GM19240 (cell line): ENCODE data around the gene COPS8.

Experiments used
- DNase-seq: peaks from one replicate; pipeline ENCODE4 v3.0.0; 2011; ENCODE audit warnings: low spot score; ENCODE audit not compliant: insufficient read length

COPS8 gene

DNA sequence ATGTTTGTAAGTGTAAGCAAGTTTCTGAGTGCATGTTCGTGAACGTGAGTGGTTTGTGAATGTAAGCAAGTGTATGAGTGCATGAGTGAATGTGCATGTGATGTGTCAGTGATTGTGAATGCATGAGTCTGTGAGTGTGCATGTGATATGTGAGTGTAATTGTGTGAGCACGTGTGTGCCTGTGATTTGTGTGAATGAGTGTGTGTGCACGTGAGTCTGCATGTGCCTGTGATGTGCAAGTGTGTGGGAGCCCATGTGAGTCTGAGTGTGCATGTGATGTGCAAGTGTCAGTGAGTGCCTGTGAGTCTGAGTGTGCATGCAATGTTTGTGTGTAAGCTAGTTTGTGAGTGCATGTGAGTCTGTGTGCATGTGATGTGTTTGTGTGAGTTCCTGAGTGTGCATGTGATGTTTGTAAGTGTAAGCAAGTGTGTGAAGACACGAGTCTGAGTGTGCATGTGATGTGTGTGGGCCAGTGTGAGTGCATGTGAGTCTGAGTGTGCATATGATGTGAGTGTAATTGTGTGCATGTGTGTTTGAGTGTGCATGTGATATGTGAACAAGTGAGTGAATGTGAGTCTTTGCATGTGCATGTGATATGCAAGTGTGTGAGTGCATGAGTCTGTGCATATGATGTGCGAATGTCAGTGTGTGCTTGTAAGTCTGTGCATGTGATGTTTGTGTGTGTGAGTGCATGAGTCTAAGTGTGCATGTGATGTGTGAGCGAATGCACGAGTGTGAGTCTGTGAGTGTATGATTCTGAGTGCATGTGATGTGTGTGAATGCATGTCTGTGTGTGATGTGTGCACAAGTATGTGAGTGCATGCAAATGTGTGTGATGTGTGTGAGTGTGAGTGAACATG, 45.1 kb downstream of the COPS8 start:
- no peak for DNase-seq

DNA sequence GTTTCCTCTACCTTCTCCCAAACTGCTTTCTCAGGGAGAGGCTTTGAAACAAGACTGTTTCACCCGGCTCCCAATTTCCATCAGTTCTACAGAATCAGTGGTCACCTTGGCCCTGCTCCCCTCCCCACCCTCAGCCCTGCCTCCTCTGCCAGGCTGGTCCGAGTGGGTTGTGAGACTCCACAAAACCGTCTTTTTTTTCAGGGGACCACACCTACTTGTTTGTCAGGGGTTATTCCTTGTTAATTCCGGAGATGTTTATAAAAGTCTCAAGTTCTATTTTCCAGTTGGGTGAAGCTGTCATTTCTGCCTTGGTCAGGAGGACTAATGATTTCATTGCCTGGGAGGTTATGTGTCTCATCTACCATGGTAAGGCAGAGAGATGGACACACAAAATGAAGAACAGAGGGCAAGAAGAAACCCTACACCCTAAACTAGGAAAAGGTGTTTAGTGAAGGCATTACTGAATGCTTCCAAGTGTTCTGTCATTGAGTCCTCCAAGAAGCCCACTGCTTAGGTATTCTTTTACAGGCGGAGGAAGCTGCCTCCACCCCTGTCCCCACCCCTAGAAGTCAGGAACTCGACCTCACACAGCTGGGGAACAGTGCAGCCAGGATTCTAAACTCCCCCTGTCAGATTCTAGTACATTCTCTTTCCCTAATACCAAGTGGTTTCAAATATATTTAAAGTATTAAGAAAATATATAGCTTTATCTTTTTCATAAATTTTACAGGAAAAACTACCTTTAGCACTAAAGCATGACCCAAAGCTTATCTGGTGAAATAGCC, 46.3 kb downstream of the COPS8 start:
- DNase-seq = no peak

DNA sequence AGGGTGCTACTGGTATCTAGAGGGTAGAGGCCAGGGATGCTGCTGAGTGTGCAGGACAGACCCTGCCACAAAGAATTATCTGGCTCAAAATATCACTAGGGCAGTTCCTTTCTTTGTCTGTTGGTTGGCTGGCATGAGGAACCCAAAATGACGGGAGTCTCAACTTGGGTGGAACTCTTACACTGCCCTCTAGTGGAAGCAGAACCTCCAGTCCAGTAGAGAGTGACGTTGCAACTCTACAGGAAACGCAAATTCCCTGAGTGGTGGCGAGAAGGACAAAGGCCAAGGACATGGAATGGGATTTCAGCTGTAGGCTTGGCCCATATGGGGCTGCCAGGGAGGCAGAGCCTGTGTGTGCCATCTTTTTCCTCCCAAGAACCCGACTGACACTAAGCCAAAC, 47.1 kb downstream of the COPS8 start:
- DNase-seq = no peak

DNA sequence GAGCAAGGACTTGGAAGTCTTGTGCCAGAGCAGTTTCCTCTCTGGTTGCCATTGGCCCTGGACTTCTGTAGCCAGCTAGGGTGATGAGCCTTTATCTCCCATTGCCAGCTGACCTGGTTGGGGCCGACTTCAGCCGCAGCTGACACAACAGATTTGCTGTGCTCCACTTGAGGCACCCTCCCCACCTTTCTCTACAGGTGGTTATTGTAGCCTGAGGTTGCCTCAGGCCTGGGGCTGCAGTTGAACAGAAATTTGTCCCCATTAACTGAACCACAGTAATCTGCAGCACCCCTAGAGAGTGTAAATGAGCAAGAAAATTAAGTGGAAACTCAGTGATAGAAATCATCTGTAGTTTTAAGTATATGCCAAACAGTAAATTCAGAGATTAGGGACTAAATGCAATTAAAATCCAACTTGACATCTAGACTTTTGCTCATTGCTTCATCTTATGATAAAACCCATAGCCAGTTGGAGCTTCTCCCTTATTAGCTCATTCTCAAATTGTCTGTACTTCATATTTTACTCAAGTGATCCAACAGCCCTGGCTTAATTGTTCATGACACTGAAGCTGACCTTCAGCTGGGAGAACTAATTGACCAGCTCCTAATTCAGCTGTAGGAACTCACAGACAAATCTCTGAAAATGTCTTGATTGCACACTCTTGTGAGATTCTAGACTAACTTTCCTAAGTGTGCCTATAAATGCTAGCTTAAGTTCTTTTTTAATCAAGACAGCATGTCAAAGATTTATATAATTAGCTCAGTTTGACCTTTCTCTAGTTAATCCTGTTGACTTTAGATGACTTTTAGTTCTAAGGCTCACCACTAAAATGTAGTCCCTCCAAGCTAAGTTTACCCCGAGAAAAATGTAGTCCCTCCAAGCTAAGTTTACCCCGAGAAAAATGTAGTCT, 48.9 kb downstream of the COPS8 start:
- no peak for DNase-seq

DNA sequence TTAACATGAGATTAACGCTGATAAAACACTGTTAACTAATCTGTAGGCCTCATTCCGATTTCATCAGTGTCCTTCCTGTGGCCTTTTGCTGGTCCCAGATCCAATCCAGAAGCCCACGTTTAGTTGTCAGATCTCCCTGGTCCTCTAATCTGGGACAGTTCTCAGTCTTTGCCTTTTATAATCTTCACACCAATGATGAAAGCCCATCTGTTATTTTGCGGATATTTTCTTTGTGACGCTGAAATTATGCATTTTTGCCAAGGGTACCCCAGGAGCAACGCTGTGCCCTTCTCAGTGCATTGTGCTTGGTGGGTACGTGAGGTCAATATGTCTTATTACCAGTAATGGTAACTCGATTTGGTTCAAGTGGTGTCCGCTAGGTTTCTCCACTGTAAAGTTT, 51.1 kb downstream of the COPS8 start:
- DNase-seq = no peak

DNA sequence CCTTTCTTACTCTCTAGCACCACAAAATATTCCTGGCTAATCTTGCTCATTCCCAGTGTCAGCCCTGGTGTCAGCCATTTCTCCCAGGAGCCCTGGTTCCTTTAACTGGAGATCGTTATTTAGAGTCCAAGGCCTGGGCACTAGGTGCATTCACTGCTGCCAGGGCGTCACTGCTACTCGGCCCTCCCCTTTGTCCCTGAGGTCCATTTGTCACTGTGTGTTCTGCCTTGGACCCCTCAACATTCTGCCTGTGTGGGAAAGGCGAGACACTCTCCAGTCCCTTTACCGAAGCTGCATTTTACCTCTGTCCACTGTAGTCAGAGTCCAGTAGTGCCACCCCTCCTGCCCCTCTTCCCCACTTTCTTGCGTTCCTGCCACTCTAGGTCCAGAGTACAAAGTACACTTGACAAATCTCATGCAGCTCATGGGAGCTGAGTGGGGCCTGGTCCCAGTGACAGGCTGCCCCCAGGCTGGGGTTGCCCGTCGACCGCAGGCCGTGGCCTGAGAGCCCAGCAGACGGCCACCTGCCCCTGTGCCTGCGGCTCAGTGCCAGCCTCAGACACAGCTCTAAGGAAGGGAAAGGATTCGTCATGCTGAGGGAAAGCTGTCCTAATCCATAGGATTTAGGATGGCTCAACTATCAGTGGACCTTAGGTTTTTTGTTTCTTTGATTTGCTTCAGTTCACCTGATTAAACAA, 52.1 kb downstream of the COPS8 start:
- no peak for DNase-seq

DNA sequence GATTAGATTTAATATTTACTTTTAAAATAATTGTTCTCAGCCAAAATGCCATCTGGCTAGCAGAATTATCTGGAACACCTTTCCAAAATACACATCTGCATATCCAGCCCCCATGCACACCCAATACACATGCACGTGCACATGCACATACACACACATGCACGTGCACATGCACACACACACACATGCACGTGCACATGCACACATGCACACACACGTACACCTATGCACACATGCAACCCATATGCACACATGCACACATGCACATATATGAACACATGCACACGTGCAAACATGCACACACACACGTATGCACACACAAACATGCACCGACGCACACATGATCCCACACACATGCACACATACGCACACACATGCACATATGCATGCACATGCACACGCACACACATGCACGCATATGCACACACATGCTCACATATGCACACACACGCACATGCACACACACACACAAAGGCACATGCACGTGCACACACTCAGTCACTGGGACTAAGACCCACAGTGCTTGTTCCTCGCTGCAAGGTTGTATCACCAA, 53.5 kb downstream of the COPS8 start:
- no peak for DNase-seq

DNA sequence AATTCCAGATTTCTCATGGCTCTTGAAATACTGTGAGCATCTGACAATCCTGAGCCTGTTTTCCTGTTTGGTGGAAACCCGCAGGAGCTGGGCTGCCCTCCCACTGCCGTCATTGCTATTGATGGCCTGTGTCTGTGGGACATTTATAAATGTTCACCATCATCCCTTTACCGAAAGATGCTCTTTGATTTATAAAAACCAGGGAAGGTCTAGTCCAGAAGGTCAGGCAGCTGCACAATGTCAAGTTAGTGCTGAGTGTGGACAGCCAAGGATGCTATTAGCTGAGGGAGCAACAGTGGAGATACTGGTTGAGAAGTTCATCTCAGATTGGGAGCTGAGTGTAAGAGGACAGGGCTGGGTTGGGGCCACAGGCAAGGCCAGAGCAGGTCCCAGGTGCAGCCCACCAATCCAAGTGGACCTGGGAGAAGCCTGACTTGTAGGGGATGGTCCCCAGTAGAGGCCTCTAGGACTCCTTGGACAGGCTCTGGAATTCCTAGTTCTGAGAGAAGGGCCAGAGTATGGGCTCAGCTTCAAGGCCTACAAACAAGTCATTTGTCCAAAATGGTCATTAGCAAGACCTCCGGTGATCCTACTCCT, 55.1 kb downstream of the COPS8 start:
- no peak for DNase-seq

DNA sequence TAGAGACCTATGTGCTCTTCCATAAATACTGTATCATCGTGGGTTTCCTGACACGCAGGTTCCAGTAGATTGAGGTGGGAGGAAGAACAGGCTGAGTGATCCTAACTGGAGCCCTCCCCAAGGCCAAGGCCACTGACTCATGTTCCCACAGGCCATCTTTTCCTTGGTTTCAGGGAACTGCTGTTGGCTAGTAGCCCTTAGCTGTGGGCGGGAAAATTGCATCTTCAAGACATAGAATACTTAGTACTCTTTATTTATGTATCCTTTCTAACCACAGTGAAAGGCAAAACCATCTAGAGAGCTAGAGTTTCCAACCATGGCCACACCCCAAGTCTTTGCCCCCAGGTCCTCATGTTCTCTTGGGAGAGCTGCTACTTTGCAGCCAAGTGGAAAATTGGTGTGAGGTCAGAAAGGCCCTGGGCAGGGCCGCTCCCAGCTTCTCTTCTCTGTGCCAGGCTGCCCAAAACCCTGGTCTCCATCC, 55.9 kb downstream of the COPS8 start:
- DNase-seq = no peak

DNA sequence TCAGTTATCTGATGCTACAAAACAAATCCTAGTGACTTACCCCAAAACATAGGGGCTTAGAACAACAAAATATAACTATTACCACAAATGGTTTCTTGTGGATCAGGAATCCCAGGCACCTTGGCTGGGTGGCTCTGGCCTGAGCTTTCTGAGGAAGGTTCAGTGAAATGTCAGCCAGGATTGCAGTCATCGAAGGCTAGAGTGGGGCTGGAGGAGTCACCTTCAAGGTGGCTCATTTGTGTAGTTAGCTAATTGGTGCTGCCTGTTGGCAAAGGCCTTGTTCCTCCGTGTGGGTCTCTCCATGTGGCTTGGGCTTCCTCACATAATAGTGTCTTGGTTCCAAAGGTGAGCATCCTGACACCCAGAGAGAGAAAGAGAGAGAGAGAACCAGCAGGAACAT, 57.4 kb downstream of the COPS8 start:
- DNase-seq = no peak

DNA sequence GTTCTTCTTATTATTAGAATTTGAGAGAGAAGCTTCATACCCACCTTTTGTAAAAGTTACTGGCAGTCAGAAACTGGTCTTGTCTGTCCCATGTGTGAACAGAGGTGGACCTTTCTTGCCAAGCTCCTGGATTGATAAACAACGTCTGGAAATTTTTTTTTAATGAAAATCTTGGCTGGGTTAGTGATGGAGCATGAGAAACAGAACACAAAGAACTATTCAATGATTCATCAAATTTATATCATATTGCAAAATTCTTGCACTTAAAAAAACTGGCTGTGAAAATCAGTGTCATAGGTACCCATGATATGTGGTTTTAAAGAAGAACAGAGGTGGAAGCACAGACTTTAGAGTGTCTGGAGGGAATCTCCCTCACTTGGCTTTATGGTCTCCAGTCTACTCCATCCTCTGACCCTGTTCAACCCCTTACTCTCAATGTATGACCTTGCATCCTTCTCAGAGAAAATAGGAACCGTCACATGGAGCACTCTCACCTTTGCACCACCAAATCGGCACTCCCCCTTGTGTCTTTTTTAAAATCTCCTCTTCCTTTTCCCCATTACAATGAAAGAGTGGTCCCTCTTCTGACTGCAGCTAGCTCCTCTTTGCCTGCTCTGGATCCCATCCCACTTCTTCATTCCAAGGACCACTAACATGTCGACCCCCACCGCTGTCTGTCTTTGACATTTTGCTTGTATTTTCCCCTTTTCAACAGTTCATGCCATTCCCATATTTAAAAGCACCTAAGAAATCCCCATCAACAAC, 58.2 kb downstream of the COPS8 start:
- DNase-seq = no peak

DNA sequence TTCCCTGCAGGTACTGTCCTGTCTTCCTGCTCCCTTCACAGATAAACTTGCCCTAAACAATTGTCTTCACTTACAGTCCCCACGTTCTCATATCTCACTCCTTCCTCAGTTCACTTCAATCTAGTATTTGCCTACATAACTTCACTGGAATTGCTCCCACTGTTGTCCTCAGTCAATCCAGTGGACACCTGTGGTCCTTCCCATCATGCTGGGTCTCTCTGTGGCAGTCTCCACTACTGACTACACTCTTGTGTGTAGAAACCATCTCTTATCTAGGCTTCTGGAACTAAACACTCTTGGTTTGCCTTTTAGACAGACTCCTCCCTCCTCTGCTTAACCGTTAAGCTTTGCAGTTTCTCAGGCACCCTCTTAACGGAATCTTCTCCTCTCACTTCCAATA, 58.8 kb downstream of the COPS8 start:
- DNase-seq = no peak

DNA sequence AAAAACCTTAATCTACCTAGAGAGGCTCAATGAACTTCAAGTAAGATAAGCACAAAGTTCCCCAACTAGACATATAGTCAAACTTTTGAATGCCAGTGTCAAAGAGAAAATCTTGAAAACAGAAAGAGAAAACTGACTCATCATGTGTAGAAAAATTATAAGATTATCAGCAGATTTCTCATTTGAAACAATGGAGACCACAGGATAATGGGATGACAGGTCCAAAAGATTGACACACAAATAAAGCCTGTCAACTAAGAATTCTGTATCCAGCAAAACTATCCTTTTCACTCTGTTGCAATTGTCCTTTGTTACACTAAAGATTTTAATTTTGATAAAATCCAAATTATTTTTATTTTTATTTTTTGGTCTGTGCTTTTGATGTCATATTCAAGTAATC, 61.6 kb downstream of the COPS8 start:
- no peak for DNase-seq

DNA sequence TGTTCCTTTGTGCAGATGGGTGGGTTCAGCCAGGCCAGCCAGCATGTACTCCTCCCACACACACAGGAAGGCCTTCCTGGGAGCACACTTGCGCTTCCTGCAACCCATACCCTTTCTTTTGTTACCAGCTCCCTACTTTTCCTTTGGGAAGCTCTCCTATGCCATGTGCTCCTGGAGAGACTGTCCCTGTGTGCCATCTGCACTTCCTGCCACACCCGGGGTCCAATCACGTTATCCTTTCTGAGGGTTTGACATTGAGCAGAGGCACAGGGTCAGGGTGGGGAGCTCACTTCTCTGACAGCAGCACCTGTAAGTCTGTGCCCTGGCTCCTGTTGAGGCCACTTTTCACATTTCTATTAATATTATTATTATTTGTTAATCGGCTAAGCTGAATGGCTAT, 62.9 kb downstream of the COPS8 start:
- DNase-seq = no peak

DNA sequence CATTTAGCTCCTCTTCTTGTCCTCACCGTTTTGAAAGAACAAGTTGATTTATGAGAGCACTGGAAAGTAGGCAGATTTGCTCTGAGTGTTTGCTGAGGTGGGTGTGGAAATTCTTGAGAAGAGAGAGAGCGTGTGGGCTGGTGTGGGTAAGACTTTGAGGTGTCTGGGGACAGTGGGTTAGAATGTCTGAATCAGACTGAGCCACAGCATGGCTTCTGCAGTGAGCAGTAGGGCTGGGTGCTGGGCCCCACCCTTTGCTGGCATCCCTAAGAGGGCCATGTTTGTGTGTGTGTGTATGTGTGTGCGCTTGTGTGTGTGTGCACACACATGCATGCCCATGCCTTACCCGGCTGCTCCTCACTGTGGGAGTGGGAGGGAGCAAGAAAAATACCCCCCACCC, 63.7 kb downstream of the COPS8 start:
- DNase-seq = no peak
